HG02970 (cell line): Measurements from ENCODE around the gene DEXI.
"Not testable (repeated sequence)": the region's sequence is repeated elsewhere in the genome, so short reads cannot be mapped to it uniquely, and the experiment has no call there.

ENCODE experiments used
- ATAC-seq: cut with Tn5 transposase; IDR thresholded peaks from one replicate; pipeline ENCODE4 v1.9.1; 2021; ENCODE audit warnings: mild to moderate bottlenecking, moderate library complexity, moderate number of reproducible peaks; ENCODE audit not compliant: unreplicated experiment, low FRiP score

Gene DEXI

DNA sequence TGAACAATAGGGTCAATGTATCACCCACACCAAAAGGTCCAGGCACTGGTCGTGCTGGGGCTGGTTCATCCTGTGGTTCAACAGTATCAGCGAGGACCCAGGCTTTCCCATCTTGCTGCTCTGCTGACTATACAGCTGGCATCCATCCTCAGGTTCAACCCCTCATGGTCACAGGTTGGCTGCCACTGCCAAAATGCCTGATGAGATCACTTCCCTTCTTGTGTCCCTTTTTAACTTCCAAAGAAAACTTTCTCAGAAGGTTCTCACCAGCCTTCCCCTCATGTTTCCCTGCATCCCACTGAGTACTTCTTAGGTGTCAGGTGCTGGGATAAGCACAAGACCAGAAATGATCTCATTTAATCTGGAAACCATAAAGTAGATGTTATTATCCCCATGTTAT, 27.8 kb upstream of the DEXI start:
- ATAC-seq = no peak

DNA sequence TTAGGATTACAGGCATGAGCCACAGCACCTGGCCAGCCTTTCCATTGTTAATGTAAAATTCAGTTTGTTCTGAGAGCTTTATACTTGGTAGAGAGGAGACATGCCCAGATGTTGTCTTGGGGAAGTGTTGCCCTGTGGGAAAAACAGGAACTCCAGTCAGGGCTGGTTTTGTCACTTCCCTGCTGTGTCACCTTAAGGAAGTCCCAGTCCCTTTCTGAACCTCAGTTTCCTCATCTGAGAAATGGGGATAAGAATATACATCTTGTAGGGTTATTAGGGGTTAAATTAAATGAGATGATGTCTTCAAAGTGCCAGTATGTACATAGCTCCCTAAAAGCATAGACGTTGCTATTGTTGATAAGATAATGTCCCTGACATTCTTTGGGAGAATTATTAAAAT, 27.3 kb upstream of the DEXI start:
- no peak for ATAC-seq

DNA sequence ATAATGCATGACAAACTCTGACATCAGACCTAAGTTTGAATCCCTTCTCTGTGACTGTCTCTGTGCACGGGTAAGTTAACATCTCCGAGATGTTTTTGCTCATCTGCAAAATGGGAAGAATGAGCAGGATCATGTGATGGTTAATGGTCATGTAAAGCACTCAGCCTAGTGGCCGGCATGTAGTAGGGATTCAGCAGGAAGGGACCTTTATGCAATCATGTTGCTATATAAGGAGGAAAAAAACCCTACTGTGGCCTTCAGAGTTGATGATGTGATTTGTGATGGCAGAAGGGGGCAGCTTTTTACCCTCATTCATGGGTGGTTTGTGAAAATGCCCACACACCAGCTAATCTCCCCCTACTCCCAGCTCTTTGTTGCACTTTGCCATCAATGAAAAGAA, 26.2 kb upstream of the DEXI start:
- no peak for ATAC-seq

DNA sequence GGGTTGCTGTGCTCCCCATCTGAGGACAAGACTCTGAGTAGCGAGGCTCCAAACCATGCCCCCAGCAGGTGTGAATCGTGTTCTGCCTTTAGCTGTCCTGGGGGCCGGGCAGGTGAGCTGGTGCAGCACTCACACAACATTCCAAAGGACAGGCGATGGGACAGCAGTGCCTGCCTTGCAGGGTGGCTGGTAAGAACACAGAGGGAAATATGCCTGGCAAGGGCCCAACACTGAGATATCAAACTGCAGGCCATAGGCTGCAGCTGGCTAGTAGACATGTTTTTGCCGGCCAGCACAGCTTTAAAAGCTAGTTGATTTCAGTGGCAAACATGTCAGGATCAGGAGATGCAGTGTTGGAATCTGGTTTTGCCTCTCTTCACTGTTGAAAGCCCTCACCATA, 25.7 kb upstream of the DEXI start:
- no peak for ATAC-seq

DNA sequence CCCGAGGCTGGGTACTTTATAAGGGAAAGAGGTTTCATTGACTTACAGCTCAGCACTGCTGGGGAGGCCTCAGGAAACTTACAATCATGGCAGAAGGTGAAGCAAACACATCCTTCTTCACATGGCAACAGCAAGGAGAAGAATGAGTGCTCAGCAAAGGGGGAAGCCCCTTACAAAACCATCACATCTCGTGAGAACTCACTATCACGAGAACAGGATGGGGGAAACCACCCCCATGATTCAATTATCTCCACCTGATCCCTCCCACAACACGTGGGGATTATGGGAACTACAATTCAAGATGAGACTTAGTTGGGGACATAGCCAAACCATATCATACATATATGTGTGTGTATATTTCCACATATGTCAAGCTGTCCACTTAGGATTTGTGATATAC, 24.3 kb upstream of the DEXI start:
- not testable (repeated sequence) for ATAC-seq

DNA sequence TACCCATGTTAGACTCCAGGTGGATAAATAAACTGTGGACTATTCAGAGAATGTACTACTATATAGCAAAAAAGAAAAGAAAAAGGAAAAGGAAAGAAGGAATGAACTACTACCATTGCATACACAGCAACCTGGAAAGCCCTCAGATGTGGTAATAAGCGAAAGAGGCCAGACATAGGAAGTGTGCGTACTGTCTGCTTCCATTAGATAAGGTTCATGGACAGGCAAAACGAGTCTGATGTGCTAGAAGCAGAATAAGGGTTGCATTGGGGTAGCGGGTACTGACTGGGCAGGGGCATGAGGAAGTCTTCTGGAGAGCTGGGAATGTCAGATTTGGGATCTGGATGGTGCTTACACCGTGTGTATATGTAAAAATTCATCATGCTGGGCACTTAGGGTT, 23.9 kb upstream of the DEXI start:
- no peak for ATAC-seq

DNA sequence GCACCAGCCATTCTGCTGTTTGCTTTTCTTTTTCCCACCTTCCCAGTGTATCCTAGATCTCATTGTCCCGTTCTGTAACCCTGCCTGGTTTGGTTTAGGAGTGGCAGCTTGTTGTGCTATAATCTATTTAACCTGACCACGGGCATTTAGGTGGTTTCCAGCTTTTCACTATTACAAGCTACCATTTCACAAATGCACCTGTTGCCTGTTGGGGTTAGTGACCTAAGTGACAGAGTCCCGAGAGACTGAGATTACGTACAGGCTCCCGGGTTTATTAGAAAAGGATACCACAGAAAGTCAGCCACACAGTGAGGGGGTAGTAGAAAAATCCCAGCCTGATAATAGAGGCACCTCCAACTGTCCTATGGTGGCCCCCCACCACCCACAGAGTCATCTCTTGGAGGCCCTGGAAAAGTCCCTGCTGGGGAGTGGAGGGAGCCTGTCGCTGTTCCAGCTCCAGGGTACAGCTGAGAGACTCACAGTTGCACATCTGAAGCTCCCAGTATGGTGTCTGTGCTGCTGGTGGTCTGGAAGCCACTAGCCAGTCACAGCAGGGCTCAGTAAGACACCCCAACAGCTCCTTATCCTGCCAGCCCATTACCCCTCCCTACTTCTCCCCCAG, 23.3 kb upstream of the DEXI start:
- ATAC-seq = peak; percentile 44

DNA sequence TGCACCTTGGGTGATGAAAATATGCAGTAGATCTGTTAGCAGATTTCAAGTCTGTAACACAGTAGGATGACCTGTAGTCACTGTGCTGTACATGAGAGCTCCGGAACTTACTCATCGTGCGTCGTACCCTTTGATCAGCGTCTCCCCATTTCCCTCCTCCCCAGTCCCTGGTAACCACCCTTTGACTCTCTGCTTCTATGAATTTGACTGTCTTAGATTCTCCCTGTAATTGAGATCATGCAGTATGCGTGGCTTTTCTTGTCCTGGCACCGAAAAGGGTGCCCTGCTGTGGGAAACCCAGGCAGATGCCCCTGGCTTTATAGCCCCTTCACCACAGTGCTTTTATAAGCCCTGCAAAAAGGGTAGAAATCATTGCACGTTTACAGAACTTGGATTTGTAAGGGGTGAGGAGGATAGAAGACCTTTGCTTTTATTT, 22.6 kb upstream of the DEXI start:
- no peak for ATAC-seq

DNA sequence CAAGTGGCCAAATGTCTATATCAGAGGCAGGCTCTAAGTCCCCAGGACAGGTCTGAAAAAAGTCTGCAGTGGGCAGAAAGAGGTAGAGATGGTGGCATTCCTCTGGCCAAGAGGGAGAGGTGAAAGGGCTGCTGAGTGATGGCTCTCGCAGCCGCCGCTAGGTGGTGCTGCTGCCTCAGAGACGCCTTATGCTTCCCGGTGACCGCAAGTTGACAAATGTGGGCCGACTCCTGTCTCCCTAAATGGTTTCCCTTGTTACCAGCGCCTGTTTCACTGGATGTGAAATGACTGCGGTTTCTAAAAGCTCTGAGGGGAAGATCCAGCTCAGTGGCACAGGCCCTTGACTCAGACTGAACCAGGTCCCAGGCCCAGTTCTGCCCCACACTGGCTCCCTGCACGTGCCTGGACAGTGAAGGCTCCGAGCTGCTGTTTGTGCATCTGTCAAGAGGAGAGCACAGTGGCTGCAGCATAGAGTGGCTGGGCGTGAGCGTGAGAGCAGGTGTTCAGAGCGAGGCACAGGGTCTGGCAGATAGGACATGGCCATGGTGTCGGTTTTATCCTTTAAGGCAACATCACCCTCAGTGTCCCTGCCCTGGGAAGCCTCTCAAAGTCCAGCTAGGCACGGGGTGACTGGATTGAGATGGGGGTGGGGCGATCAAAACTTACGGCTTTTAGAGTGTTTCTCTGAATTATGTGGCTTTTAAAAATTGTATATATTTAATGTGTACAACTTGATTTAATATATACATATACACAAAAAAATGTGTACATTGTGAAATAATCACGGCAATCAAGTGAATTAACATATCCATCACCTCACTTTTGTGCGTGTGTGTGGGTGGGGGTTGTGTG, 22.0 kb upstream of the DEXI start:
- peak; percentile 45 for ATAC-seq

DNA sequence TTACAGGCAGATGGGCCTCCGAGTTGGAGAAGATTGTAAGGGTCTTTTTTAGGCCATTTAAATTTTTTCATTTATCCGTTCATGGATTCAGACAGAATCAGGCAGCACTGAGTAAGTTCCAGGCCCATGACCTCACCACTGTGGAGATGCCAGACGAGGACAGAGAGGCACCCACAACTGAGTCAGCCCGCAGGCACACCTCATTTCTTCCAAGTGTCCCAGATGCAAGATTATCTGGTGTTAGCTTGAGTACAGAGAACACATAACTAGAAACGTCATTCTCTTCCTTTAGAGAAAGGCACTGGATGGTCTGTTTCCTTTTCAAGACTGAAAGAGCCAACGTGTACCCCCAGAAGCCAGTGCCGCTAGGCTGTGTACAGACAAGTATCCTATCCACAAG, 19.0 kb upstream of the DEXI start:
- no peak for ATAC-seq

DNA sequence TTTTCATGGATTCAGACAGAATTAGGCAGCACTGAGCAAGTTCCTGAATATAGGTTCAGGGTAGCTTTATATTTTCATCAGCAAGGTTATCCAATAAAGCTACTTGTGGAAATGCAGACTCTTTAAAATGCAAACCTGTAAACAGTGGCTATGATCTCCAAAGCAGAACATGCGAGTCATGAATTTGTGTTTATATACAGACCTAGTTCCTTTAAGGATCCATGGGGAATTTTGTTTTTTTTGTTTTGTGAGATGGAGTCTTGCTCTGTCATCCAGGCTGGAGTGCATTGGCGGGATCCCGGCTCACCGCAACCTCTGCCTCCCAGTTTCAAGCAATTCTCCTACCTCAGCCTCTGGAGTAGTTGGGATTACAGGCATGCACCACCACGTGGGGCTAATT, 16.9 kb upstream of the DEXI start:
- ATAC-seq = no peak

DNA sequence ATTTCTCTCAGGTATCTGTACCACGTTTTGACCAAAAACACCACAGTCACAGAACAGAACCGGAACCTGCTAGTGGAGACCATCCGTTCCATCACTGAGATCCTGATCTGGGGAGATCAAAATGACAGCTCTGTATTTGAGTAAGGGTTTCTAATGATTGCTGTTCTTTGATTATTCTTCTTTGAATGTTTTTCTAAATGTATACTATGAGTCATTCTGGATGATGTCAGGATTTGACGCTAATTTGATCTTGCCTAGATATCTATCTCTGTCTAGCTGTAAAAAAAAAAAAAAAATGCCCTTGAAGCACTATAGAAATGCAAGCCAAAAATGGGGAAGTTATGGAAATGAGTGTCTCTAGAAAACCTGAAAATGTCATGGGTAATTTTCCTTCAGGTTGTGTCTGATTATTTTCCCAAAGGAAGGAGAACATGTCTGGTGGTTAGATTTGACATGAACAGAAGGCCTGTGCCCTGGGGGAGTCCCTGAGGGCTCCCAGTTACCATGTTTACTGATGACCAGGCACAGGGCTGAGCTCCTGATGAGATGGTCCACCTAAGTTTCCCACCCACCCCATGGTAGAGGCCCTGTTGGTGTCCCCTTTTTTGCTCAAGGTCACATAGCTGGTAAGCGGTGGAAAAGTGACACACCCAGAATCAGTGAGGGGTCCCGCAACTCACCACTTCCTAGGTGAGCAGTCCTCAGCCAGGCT, 15.7 kb upstream of the DEXI start:
- no peak for ATAC-seq

DNA sequence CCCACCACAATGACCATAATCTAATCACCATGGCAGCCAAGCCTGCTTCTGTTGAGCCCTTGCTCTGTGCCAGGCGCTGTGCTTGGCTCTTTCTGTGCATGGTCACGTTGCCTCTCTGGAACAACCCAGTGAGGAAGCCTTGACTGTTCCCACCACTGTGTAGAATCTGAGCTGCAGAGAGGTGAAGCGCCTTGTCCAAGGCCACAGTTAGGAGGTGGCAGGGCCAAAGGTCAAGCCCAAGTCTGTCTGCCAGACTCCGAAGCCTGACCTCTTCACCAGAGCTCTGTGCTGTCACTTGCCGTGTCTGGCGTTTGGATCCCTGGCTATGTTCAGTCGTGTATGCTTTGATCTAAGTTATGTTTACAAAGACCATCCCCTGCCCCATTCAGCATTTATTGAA, 12.6 kb upstream of the DEXI start:
- ATAC-seq = no peak

DNA sequence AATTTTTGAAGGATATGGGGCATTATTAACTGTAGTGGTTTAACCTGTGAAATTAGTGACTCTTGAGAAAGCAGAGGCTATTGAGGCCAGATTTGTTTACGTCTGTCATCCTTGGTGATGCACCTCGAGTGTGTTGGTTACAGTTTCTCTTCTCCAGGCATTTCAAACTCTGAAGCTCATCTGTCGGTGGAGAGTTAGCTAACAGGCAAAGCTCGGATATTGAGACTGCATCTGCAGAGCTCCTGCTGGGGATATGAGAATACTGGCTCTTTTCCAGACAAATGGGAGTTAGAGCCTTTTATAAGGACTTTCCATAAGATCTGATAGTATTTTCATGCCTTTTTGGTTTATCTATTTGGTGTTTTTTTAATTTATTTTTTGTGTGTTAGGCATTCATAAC, 8.8 kb upstream of the DEXI start:
- no peak for ATAC-seq

DNA sequence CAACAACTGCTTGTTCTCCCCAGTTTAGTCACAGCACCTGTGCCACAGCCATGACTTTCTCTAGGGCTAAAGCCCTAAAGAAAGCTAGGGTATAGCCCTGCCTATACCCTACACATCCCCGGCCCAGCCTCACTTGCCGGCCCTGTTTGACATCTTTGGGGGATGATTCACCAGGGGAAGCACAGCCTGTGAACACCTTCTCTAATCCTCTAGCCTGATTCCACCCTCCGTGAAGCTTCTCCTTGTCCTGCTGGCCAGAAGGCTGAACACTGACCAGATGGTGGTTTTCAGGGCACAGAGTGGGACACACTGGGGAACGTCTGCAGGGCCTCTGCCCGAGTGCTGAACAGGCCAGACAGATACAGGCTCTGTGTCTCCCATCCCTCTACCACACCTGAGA, 8.1 kb upstream of the DEXI start:
- ATAC-seq = no peak

DNA sequence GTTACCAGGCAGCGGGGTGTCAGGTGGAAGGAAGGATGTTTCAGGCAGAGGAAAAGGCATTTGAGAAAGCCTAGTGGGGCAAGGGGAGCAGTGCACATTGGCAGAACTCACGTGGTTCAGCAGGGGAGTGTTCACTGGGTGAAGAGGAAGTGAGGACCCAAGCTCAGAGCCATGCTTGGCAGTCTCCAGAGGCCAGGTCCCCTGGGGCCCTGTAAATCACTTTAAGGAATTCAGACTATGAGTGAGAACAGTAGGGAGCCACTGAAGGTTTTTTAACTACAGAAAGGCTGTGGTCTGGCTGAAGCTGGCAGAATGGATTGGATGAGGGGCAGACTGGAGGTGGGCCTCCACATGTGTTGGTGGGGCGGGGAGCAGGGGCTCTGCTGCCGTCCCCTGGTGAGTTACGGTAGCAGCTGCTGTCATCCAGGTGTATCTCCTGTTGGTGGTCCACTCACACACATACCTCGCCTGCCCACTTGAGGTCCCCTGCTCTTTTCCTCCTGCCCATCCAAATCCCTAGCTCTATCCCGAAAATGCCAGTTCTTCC, 7.2 kb upstream of the DEXI start:
- peak; percentile 62 for ATAC-seq

DNA sequence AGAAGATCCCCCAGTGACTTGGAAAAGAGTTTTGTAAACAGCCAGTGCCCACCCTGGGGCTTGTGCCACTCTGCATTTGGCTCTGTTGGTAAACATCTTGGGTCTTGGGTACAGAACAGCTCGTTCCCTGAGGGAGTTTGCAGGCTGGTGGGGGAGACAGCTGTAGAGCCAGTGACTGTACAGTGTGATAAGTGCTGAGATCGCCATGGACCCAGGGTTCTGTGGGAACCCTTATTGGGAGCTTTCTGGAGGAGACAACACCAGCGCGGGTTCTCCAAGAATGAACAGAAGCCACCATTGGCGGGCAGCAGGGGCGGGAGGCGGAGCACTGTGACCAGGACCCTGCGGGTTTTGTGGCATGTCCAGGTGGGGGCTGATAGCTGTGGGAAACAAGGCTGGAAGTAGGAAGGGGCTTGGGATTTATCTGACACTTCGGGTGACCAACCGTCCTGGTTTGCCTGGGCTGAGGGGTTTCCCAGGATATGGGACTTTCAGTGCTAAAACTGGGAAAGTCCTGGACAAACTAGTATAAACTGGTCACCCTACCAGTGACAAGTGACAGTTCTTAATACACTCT, 5.0 kb upstream of the DEXI start:
- no peak for ATAC-seq

DNA sequence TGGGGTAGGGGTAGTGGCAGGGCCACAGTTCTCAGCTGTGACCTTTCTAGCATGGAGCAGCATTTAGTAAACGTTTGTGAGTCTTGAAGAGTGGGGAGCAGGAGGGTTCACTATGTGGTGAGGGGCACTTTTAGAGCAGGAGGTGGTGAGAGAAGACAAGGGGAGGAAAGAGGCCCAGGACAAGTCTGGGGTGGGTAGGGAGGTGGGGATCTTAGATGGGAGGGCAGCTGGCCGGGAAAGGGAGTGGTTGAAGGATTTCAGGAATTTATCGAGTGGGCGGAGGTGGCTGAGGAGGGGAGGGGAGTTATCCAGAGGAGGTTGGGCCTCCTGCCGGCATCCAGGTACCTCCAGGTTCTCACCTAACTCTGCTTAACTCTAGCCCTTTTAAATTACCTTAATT, 4.0 kb upstream of the DEXI start:
- ATAC-seq = no peak

DNA sequence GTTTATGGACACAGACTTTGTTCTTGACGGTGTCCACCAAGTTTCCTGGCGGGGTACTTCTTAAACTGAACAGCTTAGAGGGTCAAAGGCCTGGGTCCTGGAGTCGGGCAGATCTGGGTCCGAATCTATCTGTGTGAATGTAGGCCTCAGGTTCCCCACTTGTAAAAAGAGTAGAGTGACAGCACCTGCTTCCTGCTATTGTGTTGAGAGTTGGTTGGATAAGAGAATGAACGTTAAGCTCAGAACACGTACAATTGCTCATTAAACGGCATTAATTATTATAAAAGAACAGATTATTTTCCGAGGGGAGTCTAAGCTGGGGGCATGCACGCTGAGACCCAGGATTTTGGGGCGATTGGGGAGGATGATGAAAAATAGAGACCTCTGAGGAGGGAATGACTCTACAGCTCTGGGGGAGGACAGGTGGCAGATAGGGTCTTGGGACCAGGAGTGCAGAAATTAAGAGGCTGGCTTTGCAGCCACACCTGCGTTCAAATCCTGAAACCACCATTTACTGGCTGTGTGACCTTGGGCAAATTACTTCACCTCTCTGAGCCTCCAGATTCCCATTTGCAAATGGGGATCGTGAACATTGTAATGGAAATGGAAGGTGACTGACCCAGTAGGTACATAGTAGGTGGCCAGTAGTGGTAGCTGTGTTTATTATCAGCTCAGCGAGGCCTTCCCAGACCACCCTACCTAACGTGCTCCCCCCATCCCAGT, 3.0 kb upstream of the DEXI start:
- no peak for ATAC-seq
